Activated CD8-positive, alpha-beta memory T cell treated with anti-CD3 and anti-CD28 coated beads, Interleukin-2, amount 10 ng/mL, durations not matched to agents 7 days and 5 days (primary cell): ENCODE results near the gene NOXA1. TPM values are rescaled to one million over a fixed set of nuclear protein-coding genes. Genes with fewer than 3 reads are reported as not detected.
"Not testable (repeated sequence)": the region's sequence is repeated elsewhere in the genome, so short reads cannot be mapped to it uniquely, and the experiment has no call there.

Experiments
- ATAC-seq: fragments of 150-1000 bp; cut with Tn5 transposase; one replicate; pipeline ENCODE4 v1.10.0; 2021; ENCODE audit warnings: moderate library complexity
- CTCF ChIA-PET: fragments of 350-600 bp; sonication (Branson Sonifier 250); formaldehyde crosslinking; loops from one replicate; lab custom pipeline; 2021; ENCODE audit warnings: antibody characterized with exemption; lab: Charles Lee
- DNase-seq: peaks from one replicate; pipeline ENCODE4 v3.0.0-alpha.2; 2020
- H3K27ac Mint-ChIP-seq: one replicate; pipeline ENCODE4 v1.8.0; 2021; ENCODE audit warnings: mild to moderate bottlenecking, mixed read lengths
- H3K27me3 Mint-ChIP-seq: one replicate; pipeline ENCODE4 v1.8.0; 2021; ENCODE audit warnings: mixed read lengths
- H3K36me3 Mint-ChIP-seq: one replicate; pipeline ENCODE4 v1.8.0; 2021; ENCODE audit warnings: mild to moderate bottlenecking, mixed read lengths
- H3K4me1 Mint-ChIP-seq: one replicate; pipeline ENCODE4 v1.8.0; 2021; ENCODE audit warnings: mixed read lengths
- H3K4me3 Mint-ChIP-seq: one replicate; pipeline ENCODE4 v1.8.0; 2021; ENCODE audit warnings: mild to moderate bottlenecking, moderate library complexity, mixed read lengths
- H3K9me3 Mint-ChIP-seq: one replicate; pipeline ENCODE4 v1.8.0; 2022; ENCODE audit warnings: low read depth, mixed read lengths
- total RNA-seq, 2 experiments: library from RNA; stranded (reverse); gene quantifications; one replicate each; pipeline ENCODE4 v1.2.3, GENCODE V29; 2021

Gene NOXA1
- under 1 TPM; 0.30 to 0.53 TPM for total RNA-seq

DNA sequence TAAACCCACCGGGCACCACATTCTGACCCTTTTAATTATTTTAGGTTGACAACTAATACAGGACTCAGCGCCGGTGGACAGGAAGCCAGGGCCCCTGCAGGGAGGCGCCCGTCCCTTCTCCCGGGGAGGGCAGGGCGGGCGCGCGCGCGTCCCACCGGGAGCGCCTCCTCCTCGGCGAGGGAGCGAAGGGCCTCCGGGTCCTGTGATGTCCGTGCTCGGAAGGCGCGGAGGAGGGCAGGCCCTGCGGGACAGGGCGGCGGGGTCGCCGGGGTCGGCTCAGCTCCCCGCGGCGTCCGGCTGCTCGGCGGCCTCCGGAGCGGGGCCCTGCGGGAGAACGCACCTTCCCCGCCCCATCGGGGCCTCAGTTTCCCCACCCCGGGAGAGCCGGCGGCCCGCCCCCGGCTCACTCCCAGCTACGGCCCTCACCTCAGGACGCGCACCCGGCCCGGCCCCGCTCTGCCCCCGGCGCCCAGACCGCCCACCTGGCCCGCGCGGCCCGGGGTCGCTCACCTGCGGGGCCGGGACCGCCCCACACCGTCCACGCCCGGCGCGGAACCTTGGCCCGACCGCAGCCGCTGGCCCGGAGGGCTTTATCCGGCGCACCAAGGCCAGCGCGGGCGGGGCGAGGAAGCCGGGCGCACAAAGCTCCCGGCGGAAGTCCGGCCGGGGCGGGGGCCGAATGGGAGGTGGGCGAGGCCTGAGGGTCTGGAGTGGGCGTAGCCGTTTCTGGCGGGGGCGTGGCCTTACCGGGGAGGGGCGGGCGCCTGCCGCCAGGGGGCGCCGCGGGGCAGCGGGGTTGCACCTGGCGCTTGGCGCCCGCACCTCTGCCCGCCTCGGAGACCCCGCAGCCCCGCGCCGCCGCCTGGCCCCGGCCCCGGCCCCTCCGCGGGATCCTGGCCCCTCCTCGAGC, at the start of gene NOXA1, which contains the start of gene EXD3:
TSS of gene NOXA1 (plus strand) at position 790 of the 910 bp plus-strand sequence. CDS start 137 bp downstream, outside the sequence.
TSS of gene EXD3 (minus strand) at position 559 of the 910 bp plus-strand sequence. CDS start 27,805 bp downstream, outside the sequence.
- Mint-ChIP-seq H3K27ac (peak within 1 kb of the TSS; percentile 73), H3K4me3 (peak within 1 kb of the TSS; percentile 87), H3K36me3 (peaks cover 2% of the 10 kb centered on the region), H3K9me3 (no peaks in the 10 kb centered on the region), H3K27me3 (peaks cover 11% of the 10 kb centered on the region), H3K4me1 (peaks cover 13% of the 10 kb centered on the region)
- peak; percentile 96 for DNase-seq
- peak; percentile 96 for ATAC-seq
- CTCF ChIA-PET, result interaction anchor here (0.6 to 4.3 kb wide), 32 partner anchors 9 to 1060 kb away, joined by 3 to 59 read pairs (median 4); partner anchors contain the start of genes DNLZ, DPH7, NELFB and NRARP

DNA sequence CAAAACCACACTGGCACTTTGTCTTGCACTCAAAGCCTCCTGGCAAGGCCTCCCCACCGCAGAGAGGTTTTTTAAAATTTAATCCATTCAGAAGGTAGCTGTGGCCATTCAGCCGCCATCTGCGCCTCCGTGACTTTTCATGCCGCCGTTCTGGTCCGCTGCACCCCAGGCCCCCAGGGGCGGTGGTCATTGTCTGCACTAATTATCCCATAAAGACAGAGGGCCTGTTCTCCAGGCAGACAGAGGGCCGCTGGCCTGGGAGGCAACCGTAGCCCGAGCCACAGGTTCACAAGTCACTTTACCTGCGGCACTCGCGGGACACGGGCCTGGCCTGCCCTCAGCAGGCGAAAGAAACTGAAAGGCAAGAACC, 49.6 kb upstream of the NOXA1 start:
- ATAC-seq (no peak), DNase-seq (no peak)
- CTCF ChIA-PET, result no interaction called here
- Mint-ChIP-seq H3K4me1 (no peaks in the 10 kb centered on the region), H3K27me3 (no peaks in the 10 kb centered on the region), H3K36me3 (no peaks in the 10 kb centered on the region), H3K9me3 (no peaks in the 10 kb centered on the region), H3K27ac (no peak overlapping the region), H3K4me3 (no peak overlapping the region)

- no peaks in the 10 kb centered on the region for H3K27me3 Mint-ChIP-seq
- DNase-seq (no peak), ATAC-seq (no peak)
- no peaks in the 10 kb centered on the region for H3K9me3 Mint-ChIP-seq
- CTCF ChIA-PET, result no interaction called here
- no peaks in the 10 kb centered on the region for H3K4me1 Mint-ChIP-seq
- no peaks in the 10 kb centered on the region for H3K36me3 Mint-ChIP-seq
- H3K4me3 Mint-ChIP-seq, result no peak overlapping the region
- no peak overlapping the region for H3K27ac Mint-ChIP-seq
Observed at GRCh38 chr9:137374131-137374845, 48.9 kb upstream of the NOXA1 start.

- Mint-ChIP-seq H3K27me3 (no peaks in the 10 kb centered on the region), H3K27ac (no peak overlapping the region), H3K4me1 (no peaks in the 10 kb centered on the region), H3K4me3 (no peak overlapping the region), H3K9me3 (no peaks in the 10 kb centered on the region), H3K36me3 (no peaks in the 10 kb centered on the region)
- DNase-seq, result no peak
- CTCF ChIA-PET, result interaction anchor here (0.6 kb wide), 1 partner anchor 118 kb away, joined by 3 read pairs; no protein-coding TSS in a partner anchor
- no peak for ATAC-seq
Observed at GRCh38 chr9:137375321-137376058, 47.7 kb upstream of the NOXA1 start.

- no peak for DNase-seq
- Mint-ChIP-seq H3K4me1 (no peaks in the 10 kb centered on the region), H3K27me3 (no peaks in the 10 kb centered on the region), H3K36me3 (no peaks in the 10 kb centered on the region), H3K4me3 (no peak overlapping the region), H3K27ac (no peak overlapping the region), H3K9me3 (no peaks in the 10 kb centered on the region)
- CTCF ChIA-PET, result no interaction called here
- no peak for ATAC-seq
Observed at GRCh38 chr9:137376386-137376785, 46.8 kb upstream of the NOXA1 start.

DNA sequence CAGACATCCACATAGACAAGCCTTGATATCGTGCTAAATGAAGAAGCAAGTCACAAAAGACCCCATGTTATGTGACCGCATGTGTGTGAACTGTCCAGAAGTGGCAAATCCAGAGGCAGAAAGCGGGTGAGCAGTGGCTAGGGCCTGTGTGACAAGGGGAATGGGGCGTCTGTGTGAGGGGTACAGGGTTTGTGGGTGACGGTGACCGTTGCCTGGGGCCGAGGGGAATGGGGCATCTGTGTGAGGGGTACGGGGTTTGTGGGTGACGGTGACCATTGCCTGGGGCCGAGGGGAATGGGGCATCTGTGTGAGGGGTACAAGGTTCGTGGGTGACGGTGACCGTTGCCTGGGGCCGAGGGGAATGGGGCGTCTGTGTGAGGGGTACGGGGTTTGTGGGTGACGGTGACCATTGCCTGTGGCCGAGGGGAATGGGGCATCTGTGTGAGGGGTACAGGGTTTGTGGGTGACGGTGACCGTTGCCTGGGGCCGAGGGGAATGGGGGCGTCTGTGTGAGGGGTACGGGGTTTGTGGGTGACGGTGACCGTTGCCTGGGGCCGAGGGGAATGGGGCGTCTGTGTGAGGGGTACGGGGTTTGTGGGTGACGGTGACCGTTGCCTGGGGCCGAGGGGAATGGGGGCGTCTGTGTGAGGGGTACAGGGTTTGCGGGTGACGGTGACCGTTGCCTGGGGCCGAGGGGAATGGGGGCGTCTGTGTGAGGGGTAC, 44.3 kb upstream of the NOXA1 start:
- H3K27me3 Mint-ChIP-seq, H3K36me3 Mint-ChIP-seq, CTCF ChIA-PET, H3K27ac Mint-ChIP-seq, H3K9me3 Mint-ChIP-seq, H3K4me3 Mint-ChIP-seq, H3K4me1 Mint-ChIP-seq, ATAC-seq, DNase-seq: not testable (repeated sequence)

DNA sequence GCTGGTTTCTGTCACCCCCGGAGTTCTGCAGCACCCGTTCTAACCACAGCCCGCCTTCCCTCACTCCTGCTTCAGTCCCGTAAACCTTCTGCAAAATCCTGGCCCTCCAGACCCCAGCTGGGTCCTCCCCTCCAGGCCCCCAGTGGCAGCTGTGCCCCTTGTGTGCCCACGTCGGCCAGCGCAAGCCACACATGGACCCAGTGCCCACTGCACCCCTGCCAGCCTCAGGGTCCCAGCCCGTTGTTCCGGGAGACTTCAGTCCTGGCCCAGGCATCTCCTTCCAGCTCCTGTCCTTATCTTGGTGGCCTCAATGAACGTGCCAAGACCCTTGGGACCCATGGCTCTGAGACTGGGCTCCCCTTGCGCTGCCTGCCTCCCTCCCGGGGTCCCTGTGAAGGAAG, 43.4 kb upstream of the NOXA1 start:
- no peaks in the 10 kb centered on the region for H3K4me1 Mint-ChIP-seq
- H3K4me3 Mint-ChIP-seq, result no peak overlapping the region
- no peak overlapping the region for H3K27ac Mint-ChIP-seq
- no peaks in the 10 kb centered on the region for H3K36me3 Mint-ChIP-seq
- H3K9me3 Mint-ChIP-seq, result no peaks in the 10 kb centered on the region
- ATAC-seq (no peak), DNase-seq (no peak)
- CTCF ChIA-PET, result no interaction called here
- H3K27me3 Mint-ChIP-seq, result no peaks in the 10 kb centered on the region

- no peaks in the 10 kb centered on the region for H3K4me1 Mint-ChIP-seq
- ATAC-seq, result no peak
- CTCF ChIA-PET, result no interaction called here
- H3K36me3 Mint-ChIP-seq, result no peaks in the 10 kb centered on the region
- H3K27me3 Mint-ChIP-seq, result no peaks in the 10 kb centered on the region
- no peak overlapping the region for H3K27ac Mint-ChIP-seq
- no peak overlapping the region for H3K4me3 Mint-ChIP-seq
- DNase-seq, result no peak
- H3K9me3 Mint-ChIP-seq, result no peaks in the 10 kb centered on the region
Observed at GRCh38 chr9:137380171-137380570, 43.0 kb upstream of the NOXA1 start.

GRCh38 chr9:137380606-137381005, 42.6 kb upstream of the NOXA1 start:
- CTCF ChIA-PET, result no interaction called here
- H3K4me3 Mint-ChIP-seq, result no peak overlapping the region
- H3K9me3 Mint-ChIP-seq, result no peaks in the 10 kb centered on the region
- H3K36me3 Mint-ChIP-seq, result no peaks in the 10 kb centered on the region
- ATAC-seq, result no peak
- no peak overlapping the region for H3K27ac Mint-ChIP-seq
- DNase-seq, result no peak
- no peaks in the 10 kb centered on the region for H3K4me1 Mint-ChIP-seq
- H3K27me3 Mint-ChIP-seq, result no peaks in the 10 kb centered on the region

- Mint-ChIP-seq H3K36me3 (no peaks in the 10 kb centered on the region), H3K27me3 (no peaks in the 10 kb centered on the region), H3K4me1 (no peaks in the 10 kb centered on the region), H3K27ac (no peak overlapping the region), H3K9me3 (no peaks in the 10 kb centered on the region), H3K4me3 (no peak overlapping the region)
- no peak for DNase-seq
- no peak for ATAC-seq
- CTCF ChIA-PET, result no interaction called here
Observed at GRCh38 chr9:137381501-137382443, 41.4 kb upstream of the NOXA1 start.

- H3K4me3 Mint-ChIP-seq, result no peak overlapping the region
- no peak for ATAC-seq
Observed at GRCh38 chr9:137382444-137383080, 40.6 kb upstream of the NOXA1 start.

More at GRCh38 chr9:137382444-137383080, 40.6 kb upstream of the NOXA1 start:
- CTCF ChIA-PET, result no interaction called here
- no peak for DNase-seq
- Mint-ChIP-seq H3K9me3 (no peaks in the 10 kb centered on the region), H3K27ac (no peak overlapping the region), H3K4me1 (peaks cover 6% of the 10 kb centered on the region), H3K27me3 (no peaks in the 10 kb centered on the region), H3K36me3 (no peaks in the 10 kb centered on the region)
